HepG2 (cell line): Measurements from ENCODE around the gene CLDN9.

Source experiments
- REST ChIP-seq, 2 experiments: IDR thresholded peaks; 2 replicates each; pipeline ENCODE4 v1.6.1; 2011 to 2012; ENCODE audit warnings: low read length in 2 of 2, borderline replicate concordance in 1 of 2, low read depth in 1 of 2, mild to moderate bottlenecking in 1 of 2, moderate library complexity in 1 of 2
- SALL2 ChIP-seq: sonication (generic); formaldehyde crosslinking; IDR thresholded peaks from 2 replicates; pipeline ENCODE4 v1.8.1; 2023; ENCODE audit warnings: mild to moderate bottlenecking, missing genetic modification reagents, inconsistent platforms
- TBL1XR1 ChIP-seq: fragments of 150-350 bp; IDR thresholded peaks from 2 replicates; pipeline ENCODE4 v1.6.1; 2014; ENCODE audit warnings: borderline replicate concordance, low read length; ENCODE audit not compliant: partially characterized antibody
- ZFY ChIP-seq: sonication (generic); formaldehyde crosslinking; IDR thresholded peaks from 2 replicates; pipeline ENCODE4 v1.4.0; 2020; ENCODE audit warnings: missing genetic modification reagents
- ZNF274 ChIP-seq: sonication (generic); formaldehyde crosslinking; IDR thresholded peaks from 2 replicates; pipeline ENCODE4 v1.5.1; 2020; ENCODE audit warnings: mild to moderate bottlenecking, missing genetic modification reagents
- ZNF3 ChIP-seq: IDR thresholded peaks from 2 replicates; pipeline ENCODE4 v1.7.0; 2017; ENCODE audit warnings: inconsistent platforms

GRCh38 chr16:3001316-3001715, 11.4 kb upstream of the CLDN9 start:
- TF ChIP-seq REST (IDR thresholded peaks at IDR 0.05; ENCODE audit: borderline replicate concordance in 1 of 2, low read depth in 1 of 2, low read length in 2 of 2) = no peak
- TF ChIP-seq ZNF3 (CRISPR knock-in tag) = no peak
- no peak for TF ChIP-seq ZNF274 (CRISPR knock-in tag)
- no peak for TF ChIP-seq TBL1XR1
- TF ChIP-seq SALL2 (CRISPR knock-in tag) = no peak
- TF ChIP-seq ZFY (CRISPR knock-in tag) = no peak
